Caco-2 (cell line): ENCODE data around the gene SMIM44. TPM values are rescaled to one million over a fixed set of nuclear protein-coding genes. Genes with fewer than 3 reads are reported as not detected.

Experiments
- BruUV-seq: library from RNA; stranded (reverse); fragments of 400-500 nt; replicated peaks from 2 replicates; lab custom pipeline; 2021; lab: Mats Ljungman, UMichigan
- CTCF ChIA-PET: fragments of 300-600 bp; sonication (Branson Sonifier 250); formaldehyde crosslinking; loops from one replicate; lab custom pipeline; 2022; ENCODE audit warnings: antibody characterized with exemption; lab: Charles Lee
- POLR2A ChIA-PET: fragments of 300-600 bp; sonication (Branson Sonifier 250); formaldehyde crosslinking; loops from one replicate; lab custom pipeline; 2022; ENCODE audit warnings: antibody characterized with exemption; lab: Charles Lee
- DNase-seq, 2 experiments: peaks; one replicate each; pipeline versions ENCODE4 v3.0.0 to v3.0.0-alpha.2; 2020 to 2022
- H3K27me3 ChIP-seq: replicated peaks from 2 replicates; pipeline ENCODE4 v1.6.0; 2011; ENCODE audit warnings: low read length; ENCODE audit not compliant: control insufficient read depth, insufficient read depth
- H3K36me3 ChIP-seq: 2 replicates; pipeline ENCODE4 v1.5.1; 2011; ENCODE audit warnings: low read length; ENCODE audit not compliant: control insufficient read depth, insufficient read depth
- H3K4me1 ChIP-seq: fragments of 250-450 bp; sonication (Bioruptor Pico); 2 replicates; pipeline ENCODE4 v1.5.1; 2020; ENCODE audit warnings: mild to moderate bottlenecking
- H3K4me3 ChIP-seq: 2 replicates; pipeline ENCODE4 v1.5.1; 2011; ENCODE audit warnings: low read depth, mild to moderate bottlenecking, control low read depth, low read length
- H3K9me3 ChIP-seq: fragments of 250-450 bp; sonication (Bioruptor Pico); 2 replicates; pipeline ENCODE4 v1.5.1; 2020; ENCODE audit warnings: mild to moderate bottlenecking, moderate library complexity
- H3K27ac Mint-ChIP-seq: one replicate; pipeline ENCODE4 v1.8.0; 2022; ENCODE audit warnings: mixed read lengths; ENCODE audit not compliant: unreplicated experiment
- H3K27me3 Mint-ChIP-seq: one replicate; pipeline ENCODE4 v1.8.0; 2022; ENCODE audit warnings: mixed read lengths; ENCODE audit not compliant: insufficient read depth, unreplicated experiment
- H3K36me3 Mint-ChIP-seq: one replicate; pipeline ENCODE4 v1.8.0; 2022; ENCODE audit warnings: mild to moderate bottlenecking, mixed read lengths; ENCODE audit not compliant: insufficient read depth, unreplicated experiment
- H3K4me1 Mint-ChIP-seq: one replicate; pipeline ENCODE4 v1.8.0; 2022; ENCODE audit warnings: low read depth, mixed read lengths; ENCODE audit not compliant: unreplicated experiment
- H3K4me3 Mint-ChIP-seq: one replicate; pipeline ENCODE4 v1.8.0; 2022; ENCODE audit warnings: mild to moderate bottlenecking, moderate library complexity, mixed read lengths; ENCODE audit not compliant: unreplicated experiment
- H3K9me3 Mint-ChIP-seq: one replicate; pipeline ENCODE4 v1.8.0; 2022; ENCODE audit warnings: mixed read lengths; ENCODE audit not compliant: unreplicated experiment
- CTCF ChIP-seq, 2 experiments: fragments of 200-600 bp in 1 of 2; IDR thresholded peaks; 1 replicate in 1 of 2; 2 replicates in 1 of 2; pipeline versions ENCODE4 v1.5.1 to v1.8.0; 2011 to 2022; ENCODE audit warnings: antibody characterized with exemption in 1 of 2, control low read depth in 1 of 2, inconsistent platforms in 1 of 2, low read depth in 1 of 2, low read length in 1 of 2, mild to moderate bottlenecking in 1 of 2, moderate library complexity in 1 of 2; ENCODE audit not compliant: insufficient read depth in 1 of 2, severe bottlenecking in 1 of 2, unreplicated experiment in 1 of 2
- intact Hi-C: fragments of 100-400 bp; cut with micrococcal nuclease; formaldehyde crosslinking; loops from one replicate; pipeline ENCODE4 v1.10.0; 2022; ENCODE audit not compliant: unreplicated experiment
- total RNA-seq: library from RNA; stranded (reverse); gene quantifications from 2 replicates; pipeline ENCODE4 v1.2.3, GENCODE V29; 2022

Gene SMIM44
- total RNA-seq, 1 experiment from 2014 or later = not detected

- CTCF ChIA-PET = interaction anchor here (0.6 kb wide), 1 partner anchor 9 kb away, joined by 3 read pairs; no protein-coding TSS in a partner anchor
- no TSS peak for BruUV-seq
- Mint-ChIP-seq H3K4me1 (peaks cover 7% of the 10 kb centered on the region), H3K27ac (no peak overlapping the region), H3K36me3 (no peaks in the 10 kb centered on the region), H3K27me3 (no peaks in the 10 kb centered on the region), H3K9me3 (no peaks in the 10 kb centered on the region), H3K4me3 (no peak overlapping the region)
- POLR2A ChIA-PET = no interaction called here
- intact Hi-C loops = no loop called here
- DNase-seq = no peak
- no peaks in the 10 kb centered on the region for H3K27me3 ChIP-seq
- no peaks in the 10 kb centered on the region for H3K9me3 ChIP-seq
- TF ChIP-seq CTCF (IDR thresholded peaks at IDR 0.05; ENCODE audit: insufficient read depth in 1 of 2, low read depth in 1 of 2, low read length in 1 of 2, severe bottlenecking in 1 of 2, unreplicated experiment in 1 of 2) = no peak
- no peaks in the 10 kb centered on the region for H3K4me1 ChIP-seq
- no peaks in the 10 kb centered on the region for H3K36me3 ChIP-seq
- H3K4me3 ChIP-seq = no peak overlapping the region
Observed at GRCh38 chr19:3441089-3441985, 41.9 kb downstream of the SMIM44 start.

GRCh38 chr19:3440082-3440481 is 43.2 kb downstream of the SMIM44 start:
- no peaks in the 10 kb centered on the region for H3K9me3 ChIP-seq
- Mint-ChIP-seq H3K4me1 (peaks cover 7% of the 10 kb centered on the region), H3K27me3 (no peaks in the 10 kb centered on the region), H3K4me3 (no peak overlapping the region), H3K9me3 (no peaks in the 10 kb centered on the region), H3K36me3 (no peaks in the 10 kb centered on the region), H3K27ac (no peak overlapping the region)
- peak in 1 of 2 experiments; percentile 57 for DNase-seq
- peak in 1 of 2 experiments; percentile 23 for TF ChIP-seq CTCF (IDR thresholded peaks at IDR 0.05; ENCODE audit: insufficient read depth in 1 of 2, low read depth in 1 of 2, low read length in 1 of 2, severe bottlenecking in 1 of 2, unreplicated experiment in 1 of 2)
- no peak overlapping the region for H3K4me3 ChIP-seq
- ChIA-PET POLR2A (interaction anchor here (0.6 kb wide), 1 partner anchor 800 kb away, joined by 6 read pairs; no protein-coding TSS in a partner anchor), CTCF (interaction anchor here (0.6 to 0.7 kb wide), 3 partner anchors 45 to 301 kb away, joined by 3 read pairs; no protein-coding TSS in a partner anchor)
- no peaks in the 10 kb centered on the region for H3K4me1 ChIP-seq
- no TSS peak for BruUV-seq
- no peaks in the 10 kb centered on the region for H3K27me3 ChIP-seq
- intact Hi-C loops = no loop called here
- H3K36me3 ChIP-seq = no peaks in the 10 kb centered on the region

- POLR2A ChIA-PET = interaction anchor here (0.5 to 1.0 kb wide), 2 partner anchors 96 to 100 kb away, joined by 3 read pairs; no protein-coding TSS in a partner anchor
- no peaks in the 10 kb centered on the region for H3K27me3 Mint-ChIP-seq
- H3K27me3 ChIP-seq = no peaks in the 10 kb centered on the region
- BruUV-seq = no TSS peak
- H3K4me3 ChIP-seq = peak overlapping the region; percentile 91
- H3K27ac Mint-ChIP-seq = peak overlapping the region; percentile 96
- no peaks in the 10 kb centered on the region for H3K4me1 Mint-ChIP-seq
- no peaks in the 10 kb centered on the region for H3K36me3 Mint-ChIP-seq
- H3K4me1 ChIP-seq = no peaks in the 10 kb centered on the region
- H3K9me3 Mint-ChIP-seq = no peaks in the 10 kb centered on the region
- CTCF ChIA-PET = interaction anchor here (1.3 kb wide), 1 partner anchor 50 kb away, joined by 5 read pairs; no protein-coding TSS in a partner anchor
- intact Hi-C loops = no loop called here
- no peaks in the 10 kb centered on the region for H3K36me3 ChIP-seq
- H3K4me3 Mint-ChIP-seq = peak overlapping the region; percentile 80
- peak; percentile 94 to 96 for DNase-seq
- no peaks in the 10 kb centered on the region for H3K9me3 ChIP-seq
- no peak for TF ChIP-seq CTCF (IDR thresholded peaks at IDR 0.05; ENCODE audit: insufficient read depth in 1 of 2, low read depth in 1 of 2, low read length in 1 of 2, severe bottlenecking in 1 of 2, unreplicated experiment in 1 of 2)
Observed at GRCh38 chr19:3434630-3435553, 48.3 kb downstream of the SMIM44 start.
